Activated gamma-delta T cell treated with Interleukin-2 at 50 U/mL for 16 hours (primary cell): ENCODE measurements around the gene GMPR.
"Not testable (repeated sequence)": the region's sequence is repeated elsewhere in the genome, so short reads cannot be mapped to it uniquely, and the experiment has no call there.

Experiments
- DNase-seq: peaks from one replicate; pipeline ENCODE4 v3.0.0-alpha.2; 2020

GMPR gene

GRCh38 chr6:16238057-16238962, at the start of gene GMPR:
GMPR (plus strand) TSS chr6:16238587; CDS start chr6:16238694, 107 bp downstream.
- DNase-seq: peak; percentile 72

GRCh38 chr6:16190214-16190613, 48.2 kb upstream of the GMPR start:
- no peak for DNase-seq

GRCh38 chr6:16196260-16196983, 42.0 kb upstream of the GMPR start:
- DNase-seq: no peak

GRCh38 chr6:16196984-16197546, 41.3 kb upstream of the GMPR start:
- DNase-seq: no peak

- DNase-seq: no peak
Measured at GRCh38 chr6:16198061-16198705, 40.2 kb upstream of the GMPR start.

GRCh38 chr6:16199804-16200203, 38.6 kb upstream of the GMPR start:
- DNase-seq: no peak

- no peak for DNase-seq
Measured at GRCh38 chr6:16200321-16200883, 38.0 kb upstream of the GMPR start.

- DNase-seq: no peak
Measured at GRCh38 chr6:16201706-16202105, 36.7 kb upstream of the GMPR start.

GRCh38 chr6:16204653-16205376, 33.6 kb upstream of the GMPR start:
- no peak for DNase-seq

- DNase-seq: no peak
Measured at GRCh38 chr6:16205377-16206144, 32.8 kb upstream of the GMPR start.

GRCh38 chr6:16206595-16207037, 31.8 kb upstream of the GMPR start:
- DNase-seq: peak; percentile 37

- no peak for DNase-seq
Measured at GRCh38 chr6:16208989-16209388, 29.4 kb upstream of the GMPR start.

GRCh38 chr6:16209539-16209938, 28.8 kb upstream of the GMPR start:
- DNase-seq: no peak

- DNase-seq: no peak
Measured at GRCh38 chr6:16212276-16212675, 26.1 kb upstream of the GMPR start.

- no peak for DNase-seq
Measured at GRCh38 chr6:16216501-16217155, 21.8 kb upstream of the GMPR start.

- DNase-seq: no peak
Measured at GRCh38 chr6:16217156-16217721, 21.1 kb upstream of the GMPR start.

GRCh38 chr6:16222826-16223225, 15.6 kb upstream of the GMPR start:
- DNase-seq: no peak

GRCh38 chr6:16223362-16223761, 15.0 kb upstream of the GMPR start:
- no peak for DNase-seq

- DNase-seq: no peak
Measured at GRCh38 chr6:16224409-16224808, 14.0 kb upstream of the GMPR start.

- DNase-seq: not testable (repeated sequence)
Measured at GRCh38 chr6:16225062-16225731, 13.2 kb upstream of the GMPR start.
